Fibroblast of lung (primary cell): ENCODE data around the gene KAT2A. TPM values are rescaled to one million over a fixed set of nuclear protein-coding genes. Genes with fewer than 3 reads are reported as not detected.

Source experiments
- DNase-seq, 2 donors: peaks; one replicate each; pipeline versions ENCODE4 v3.0.0 to v3.0.0-alpha.2; 2010; ENCODE audit warnings: low read depth in 2 of 2
- H2AFZ ChIP-seq: 2 replicates; pipeline ENCODE4 v1.5.1; 2012; ENCODE audit warnings: low read length, control low read depth, inconsistent platforms
- H3K27ac ChIP-seq: 2 replicates; pipeline ENCODE4 v1.5.1; 2011; ENCODE audit warnings: low read length, control low read depth; ENCODE audit not compliant: insufficient read depth
- H3K27me3 ChIP-seq: 2 replicates; pipeline ENCODE4 v1.5.1; 2011; ENCODE audit warnings: mild to moderate bottlenecking, low read length; ENCODE audit not compliant: control insufficient read depth, insufficient read depth
- H3K36me3 ChIP-seq: 2 replicates; pipeline ENCODE4 v1.5.1; 2011; ENCODE audit warnings: low read length; ENCODE audit not compliant: control insufficient read depth, insufficient read depth
- H3K4me1 ChIP-seq: 2 replicates; pipeline ENCODE4 v1.5.1; 2011; ENCODE audit warnings: low read length; ENCODE audit not compliant: control insufficient read depth, insufficient read depth; ENCODE audit errors: extremely low read depth
- H3K4me2 ChIP-seq: 2 replicates; pipeline ENCODE4 v1.5.1; 2011; ENCODE audit warnings: low read length, control low read depth; ENCODE audit not compliant: insufficient read depth; ENCODE audit errors: extremely low read depth
- H3K4me3 ChIP-seq, 4 experiments: fragments of 200-600 bp in 1 of 4; sonication (generic) in 1 of 4; replicated peaks in 1 of 4; 2 replicates each; pipeline ENCODE4 v1.5.1; 2011 to 2016; ENCODE audit warnings: low read length in 4 of 4, low read depth in 3 of 4, mild to moderate bottlenecking in 3 of 4, control low read depth in 2 of 4, inconsistent platforms in 1 of 4, mixed read lengths in 1 of 4; ENCODE audit not compliant: insufficient read depth in 1 of 4; ENCODE audit errors: control extremely low read depth in 1 of 4
- H3K79me2 ChIP-seq: 2 replicates; pipeline ENCODE4 v1.5.1; 2012; ENCODE audit warnings: mild to moderate bottlenecking, low read length, inconsistent platforms; ENCODE audit not compliant: control insufficient read depth, insufficient read depth
- H3K9ac ChIP-seq: 2 replicates; pipeline ENCODE4 v1.5.1; 2011; ENCODE audit warnings: mild to moderate bottlenecking, low read length, control low read depth; ENCODE audit not compliant: insufficient read depth
- H3K9me3 ChIP-seq: 2 replicates; pipeline ENCODE4 v1.5.1; 2012; ENCODE audit warnings: low read depth, low read length; ENCODE audit not compliant: control insufficient read depth, insufficient read depth
- H4K20me1 ChIP-seq: 2 replicates; pipeline ENCODE4 v1.5.1; 2011; ENCODE audit warnings: low read length; ENCODE audit not compliant: control insufficient read depth, insufficient read depth; ENCODE audit errors: extremely low read depth
- EZH2 ChIP-seq: IDR thresholded peaks from 2 replicates; pipeline ENCODE4 v1.5.1; 2012; ENCODE audit warnings: low read length, control low read depth, mild to moderate bottlenecking; ENCODE audit errors: missing control alignments
- polyA plus RNA-seq, 2 donors: library from polyadenylated mRNA; depleted of rRNA in 1 of 2; stranded (reverse) in 1 of 2; unstranded in 1 of 2; fragments of >200 nt; gene quantifications; 2 replicates each; pipeline ENCODE4 v1.2.1, GENCODE V29; 2011 to 2012; ENCODE audit warnings: missing spikeins in 1 of 2
- total RNA-seq: library from RNA; depleted of rRNA; stranded (reverse); fragments of >200 nt; gene quantifications from 2 replicates; pipeline ENCODE4 v1.2.1, GENCODE V29; 2014
- TF ChIP-seq, protein P1 (sequence below), 2 donors: IDR thresholded peaks in 1 of 2; conservative IDR thresholded peaks in 1 of 2; 1 replicate in 1 of 2; 2 replicates in 1 of 2; pipeline ENCODE4 v1.5.1; 2011 to 2012; ENCODE audit warnings: low read length in 2 of 2, control low read depth in 1 of 2, inconsistent platforms in 1 of 2, low read depth in 1 of 2, mild to moderate bottlenecking in 1 of 2

KAT2A gene
- total and polyA plus RNA-seq, 2 donors (not counting 1 experiment from before 2014, with no cell fraction given): 7.8 to 9.1 TPM

DNA sequence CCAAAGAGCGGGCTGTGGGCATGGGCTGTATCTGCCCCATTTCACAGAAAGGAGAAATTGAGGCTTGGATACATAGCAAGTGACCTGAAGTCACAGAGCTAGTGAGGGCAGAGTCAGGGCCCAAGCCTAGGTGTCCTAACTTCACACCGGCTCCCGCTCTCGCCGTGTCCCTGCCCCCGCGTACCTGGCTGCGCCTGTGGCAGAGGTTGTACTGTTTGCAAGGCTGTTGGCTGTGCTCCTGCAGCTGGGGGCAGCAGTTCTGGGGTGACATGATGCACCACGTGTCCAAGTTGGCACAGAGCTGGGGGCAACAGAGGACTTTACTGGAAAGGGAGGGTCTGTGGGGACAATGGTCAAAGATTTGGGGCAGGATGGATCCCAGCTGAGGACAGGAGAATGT, 12.1 kb downstream of the KAT2A start:
- TF ChIP-seq, protein P1, sequence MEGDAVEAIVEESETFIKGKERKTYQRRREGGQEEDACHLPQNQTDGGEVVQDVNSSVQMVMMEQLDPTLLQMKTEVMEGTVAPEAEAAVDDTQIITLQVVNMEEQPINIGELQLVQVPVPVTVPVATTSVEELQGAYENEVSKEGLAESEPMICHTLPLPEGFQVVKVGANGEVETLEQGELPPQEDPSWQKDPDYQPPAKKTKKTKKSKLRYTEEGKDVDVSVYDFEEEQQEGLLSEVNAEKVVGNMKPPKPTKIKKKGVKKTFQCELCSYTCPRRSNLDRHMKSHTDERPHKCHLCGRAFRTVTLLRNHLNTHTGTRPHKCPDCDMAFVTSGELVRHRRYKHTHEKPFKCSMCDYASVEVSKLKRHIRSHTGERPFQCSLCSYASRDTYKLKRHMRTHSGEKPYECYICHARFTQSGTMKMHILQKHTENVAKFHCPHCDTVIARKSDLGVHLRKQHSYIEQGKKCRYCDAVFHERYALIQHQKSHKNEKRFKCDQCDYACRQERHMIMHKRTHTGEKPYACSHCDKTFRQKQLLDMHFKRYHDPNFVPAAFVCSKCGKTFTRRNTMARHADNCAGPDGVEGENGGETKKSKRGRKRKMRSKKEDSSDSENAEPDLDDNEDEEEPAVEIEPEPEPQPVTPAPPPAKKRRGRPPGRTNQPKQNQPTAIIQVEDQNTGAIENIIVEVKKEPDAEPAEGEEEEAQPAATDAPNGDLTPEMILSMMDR (conservative IDR thresholded peaks at IDR 0.05 in 1 of 2, IDR thresholded peaks at IDR 0.05 in 1 of 2; ENCODE audit: low read depth in 1 of 2, low read length in 2 of 2): no peak
- no peaks in the 10 kb centered on the region for H3K27me3 ChIP-seq
- H3K79me2 ChIP-seq: no peaks in the 10 kb centered on the region
- no peak overlapping the region for H3K27ac ChIP-seq
- peaks cover 4% of the 10 kb centered on the region for H3K36me3 ChIP-seq
- H4K20me1 ChIP-seq: no peaks in the 10 kb centered on the region
- no peak overlapping the region for H3K4me2 ChIP-seq
- no peak overlapping the region for H3K4me3 ChIP-seq
- H3K4me1 ChIP-seq: peaks cover 6% of the 10 kb centered on the region
- no peaks in the 10 kb centered on the region for H3K9me3 ChIP-seq
- H3K9ac ChIP-seq: no peak overlapping the region
- DNase-seq: no peak
- no peak overlapping the region for H2AFZ ChIP-seq

DNA sequence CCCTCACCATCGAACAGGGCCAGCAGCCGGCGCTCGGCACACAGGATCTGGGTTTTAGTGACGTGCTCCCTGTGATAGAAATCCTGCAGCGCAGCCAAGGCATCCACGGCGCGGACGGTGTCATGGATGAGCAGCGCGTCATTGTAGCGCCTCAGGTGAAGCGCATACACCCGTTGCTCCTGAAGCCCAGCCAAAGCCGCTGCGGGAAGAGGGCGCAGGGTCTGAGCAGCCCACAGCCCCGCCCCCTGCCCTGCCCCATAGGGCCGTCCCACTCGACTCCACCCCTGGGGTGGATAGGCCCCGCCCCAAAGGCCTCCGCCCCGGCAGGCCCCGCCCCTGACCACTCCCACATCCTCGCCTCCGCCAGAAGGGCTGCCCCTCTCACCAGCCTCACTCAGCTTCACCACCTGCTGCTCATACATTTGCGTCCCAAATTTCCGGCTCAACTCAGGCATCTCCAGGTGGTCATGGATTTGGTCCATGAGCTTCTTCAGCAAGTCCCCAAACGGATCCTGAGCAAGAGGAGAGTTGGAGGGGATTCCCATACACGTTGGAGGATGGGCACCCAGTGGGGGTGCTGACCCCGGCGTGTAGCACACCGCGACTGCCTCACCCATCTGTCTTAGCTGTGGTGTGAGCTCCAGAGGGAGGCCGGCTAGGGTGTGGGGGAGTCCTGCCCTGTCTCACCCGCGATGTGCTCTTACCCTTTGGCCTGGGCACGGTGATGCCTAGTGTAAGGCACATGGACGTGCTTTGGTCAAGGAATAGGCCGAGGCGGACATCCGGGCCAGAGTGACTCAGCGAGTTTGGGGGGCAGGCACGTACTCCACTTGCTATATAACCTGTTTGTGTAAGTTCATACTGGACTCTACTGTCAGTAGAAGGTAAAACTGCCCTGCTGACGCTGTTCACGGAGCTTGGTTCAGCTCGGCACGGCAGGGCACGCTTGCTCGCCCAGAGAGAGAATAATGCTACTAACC, 13.3 kb downstream of the KAT2A start:
- Histone ChIP-seq H3K79me2 (no peaks in the 10 kb centered on the region), H3K4me3 (peak overlapping the region in 1 of 4 experiments; percentile 12), H3K27ac (no peak overlapping the region), H3K4me1 (peaks cover 6% of the 10 kb centered on the region), H4K20me1 (no peaks in the 10 kb centered on the region), H2AFZ (no peak overlapping the region), H3K9ac (no peak overlapping the region), H3K4me2 (no peak overlapping the region), H3K27me3 (no peaks in the 10 kb centered on the region), H3K9me3 (no peaks in the 10 kb centered on the region), H3K36me3 (peaks cover 2% of the 10 kb centered on the region)
- TF ChIP-seq EZH2: no peak
- TF ChIP-seq, protein P1 (conservative IDR thresholded peaks at IDR 0.05 in 1 of 2, IDR thresholded peaks at IDR 0.05 in 1 of 2; ENCODE audit: low read depth in 1 of 2, low read length in 2 of 2): no peak
- peak; percentile 30 to 54 for DNase-seq

DNA sequence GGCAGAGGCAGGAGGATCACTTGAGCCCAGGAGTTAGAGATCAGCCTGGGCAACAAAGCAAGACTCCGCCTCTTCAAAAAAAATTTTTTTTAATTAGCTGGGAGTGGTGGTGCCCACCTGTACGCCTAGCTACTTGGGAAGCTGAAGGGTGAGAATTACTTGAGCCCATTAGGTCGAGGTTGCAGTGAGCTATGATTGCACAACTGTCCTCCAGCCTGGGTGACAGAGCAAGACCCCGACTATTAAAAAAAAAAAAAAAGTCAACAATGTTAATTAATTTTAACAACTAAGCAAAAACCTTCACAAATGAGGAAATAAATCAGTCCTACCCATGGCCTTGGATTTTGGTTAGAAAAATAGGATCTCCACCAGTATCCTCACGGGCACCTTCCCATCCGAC, 14.0 kb downstream of the KAT2A start:
- Histone ChIP-seq H3K4me3 (no peak overlapping the region), H4K20me1 (no peaks in the 10 kb centered on the region), H3K9ac (no peak overlapping the region), H3K36me3 (peaks cover 2% of the 10 kb centered on the region), H3K9me3 (no peaks in the 10 kb centered on the region), H3K27me3 (no peaks in the 10 kb centered on the region), H3K4me1 (peaks cover 3% of the 10 kb centered on the region), H3K27ac (no peak overlapping the region), H2AFZ (no peak overlapping the region), H3K4me2 (no peak overlapping the region), H3K79me2 (no peaks in the 10 kb centered on the region)
- TF ChIP-seq, protein P1 (conservative IDR thresholded peaks at IDR 0.05 in 1 of 2, IDR thresholded peaks at IDR 0.05 in 1 of 2; ENCODE audit: low read depth in 1 of 2, low read length in 2 of 2): no peak
- TF ChIP-seq EZH2: no peak
- DNase-seq: no peak
